Motor neuron (in vitro differentiated cells): Measurements from ENCODE around the gene RPS6KA2. TPM values are rescaled to one million over a fixed set of nuclear protein-coding genes. Genes with fewer than 3 reads are reported as not detected.

Experiments
- ATAC-seq, 8 experiments: fragments of 200-7000 bp; cut with Tn5 transposase; replicated peaks in 6 of 8; 2 replicates each; pipeline ENCODE4 v1.8.0; 2021; ENCODE audit warnings: mild to moderate bottlenecking in 8 of 8, moderate library complexity in 8 of 8
- H3K27ac ChIP-seq, 2 donors: fragments of 250-450 bp; sonication (Bioruptor Pico); 2 replicates each; pipeline ENCODE4 v1.9.0; 2021; ENCODE audit warnings: antibody characterized with exemption in 2 of 2, mild to moderate bottlenecking in 2 of 2, moderate library complexity in 1 of 2
- H3K4me1 ChIP-seq, 2 donors: fragments of 250-450 bp; sonication (Bioruptor Pico); replicated peaks in 1 of 2; 2 replicates each; pipeline ENCODE4 v1.6.1; 2021; ENCODE audit warnings: antibody characterized with exemption in 2 of 2, mild to moderate bottlenecking in 2 of 2, moderate library complexity in 1 of 2
- H3K4me3 ChIP-seq, 5 donors: fragments of 250-450 bp; sonication (Bioruptor Pico); 2 replicates each; pipeline ENCODE4 v1.9.0; 2021; ENCODE audit warnings: antibody characterized with exemption in 5 of 5, mild to moderate bottlenecking in 5 of 5, moderate library complexity in 4 of 5
- WGBS, 10 experiments: fragments of 450-650 bp; shearing (Covaris generic); methylation state at CpG; one replicate each; pipeline ENCODE4 v1.0.0; 2022; 5-methylcytosine and 5-hydroxymethylcytosine counted together
- in situ Hi-C, 9 experiments: fragments of 400-800 bp; cut with MboI; loops; one replicate each; pipeline ENCODE4 v1.15.0; 2021; ENCODE audit warnings: low sequenced_read_pairs in 9 of 9, low pct_unique_long_range_greater_than_20kb in 2 of 9; ENCODE audit not compliant: unreplicated experiment in 9 of 9
- total RNA-seq, 8 experiments: library from RNA; unstranded; fragments of 300-600 nt; gene quantifications; 2 replicates each; pipeline versions ENCODE4 v1.2.3 to v1.2.4, GENCODE V29; 2022

RPS6KA2 gene
- total RNA-seq, 8 experiments from 2014 or later: 18.9 to 39.1 (median 24.7) TPM

DNA sequence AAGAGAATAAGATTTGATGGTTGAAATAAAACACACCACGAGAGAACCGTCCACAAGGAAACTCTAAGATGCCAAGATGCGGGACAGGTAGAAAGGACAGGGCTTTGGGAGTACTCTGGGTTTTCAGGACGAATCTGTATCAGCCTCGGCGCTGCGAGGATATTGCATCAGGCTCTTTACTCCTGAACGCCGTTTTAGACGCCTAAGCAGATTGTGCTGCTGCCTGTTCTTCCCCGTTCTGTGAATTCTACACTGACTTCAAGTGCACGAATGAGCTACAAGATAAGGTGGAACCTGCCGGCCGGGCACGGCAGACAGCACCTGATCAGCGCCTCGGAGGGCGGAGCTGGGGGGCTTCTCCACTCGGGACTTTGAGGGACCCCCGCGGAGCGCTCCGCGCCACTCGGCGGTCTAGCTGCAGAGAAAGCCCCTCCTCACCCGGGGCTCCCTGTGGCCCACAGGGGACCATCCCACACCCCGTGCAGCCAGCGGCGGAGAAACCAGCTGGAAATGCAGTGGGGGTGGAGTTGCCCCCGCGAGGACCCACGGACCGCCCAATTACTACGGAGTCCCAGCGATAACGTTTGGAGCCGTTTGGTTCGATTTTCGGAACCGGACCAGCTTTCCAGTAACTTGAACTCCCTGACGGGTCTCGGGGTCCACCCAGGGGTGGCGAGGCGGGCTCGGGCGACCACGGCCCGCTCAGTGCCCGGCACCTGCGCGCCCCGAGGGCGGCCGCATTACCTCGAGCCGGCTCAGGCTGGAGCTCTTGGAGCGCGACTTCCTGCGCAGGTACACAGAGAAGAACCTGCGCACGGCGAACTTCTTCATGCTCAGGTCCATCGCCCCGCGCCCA lies 646 bp downstream of the RPS6KA2 start:
- H3K27ac ChIP-seq: peak overlapping the region; percentile 72 to 85
- peak in 4 of 8 experiments; percentile 2 to 29 (median 14) for ATAC-seq
- 0 to 8% (median 4%) methylated on average over 3 to 16 of the region's 66 CpGs; no CpG with 5 or more reads in 4 of the 10 experiments for WGBS, 10 experiments
- in situ Hi-C loops: no loop called here
- peak overlapping the region; percentile 67 to 95 (median 84) for H3K4me3 ChIP-seq
- peaks cover 10 to 20% of the 10 kb centered on the region in 2 donors for H3K4me1 ChIP-seq

DNA sequence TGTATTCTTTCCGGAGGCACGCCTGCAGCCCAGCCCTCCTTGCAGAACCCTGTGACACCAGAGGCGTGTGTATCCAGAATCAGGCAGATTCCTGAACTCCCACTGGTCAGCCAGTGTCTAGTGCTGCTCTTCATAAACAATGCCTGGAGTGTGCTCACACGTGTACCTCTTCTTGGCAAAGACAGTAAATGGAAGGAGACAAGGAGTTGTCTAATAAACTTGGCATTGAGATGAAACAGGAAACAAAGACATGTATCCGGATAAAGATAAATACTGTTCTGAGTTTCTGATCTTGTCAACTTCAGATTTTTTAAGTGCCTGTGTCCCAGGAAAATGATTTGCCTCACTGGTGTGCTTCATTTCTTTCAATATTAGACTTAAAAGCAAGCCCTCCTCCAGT lies 1.7 kb downstream of the RPS6KA2 start:
- in situ Hi-C loops: no loop called here
- H3K4me3 ChIP-seq: peak overlapping the region; percentile 67 to 95 (median 84)

DNA sequence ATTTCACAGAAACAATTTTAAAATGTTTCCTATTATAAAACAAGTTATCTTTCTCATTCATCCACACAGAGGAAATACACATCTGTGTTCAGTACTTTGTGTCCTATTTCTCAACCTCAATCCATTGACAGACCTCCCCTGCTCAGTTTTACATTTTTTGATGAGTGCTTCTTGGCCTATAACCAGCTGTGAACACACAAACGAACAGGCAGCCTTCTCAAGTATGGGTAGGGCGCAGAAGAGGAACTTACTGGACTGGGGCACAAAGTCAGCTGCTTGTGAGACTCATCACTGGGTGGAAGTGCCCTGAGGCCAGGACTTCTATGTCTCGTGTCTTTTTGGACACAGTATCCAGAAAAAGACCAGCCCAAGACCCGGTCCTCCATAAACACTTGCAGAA lies 2.8 kb downstream of the RPS6KA2 start:
- peak in 1 of 8 experiments; percentile 6 for ATAC-seq
- WGBS, 10 experiments: 0 to 100% (median 94%) methylated on average over 1 to 4 of the region's 4 CpGs; no CpG with 5 or more reads in 2 of the 10 experiments
- Histone ChIP-seq H3K4me3 (no peak overlapping the region), H3K4me1 (peaks cover 10 to 32% of the 10 kb centered on the region in 2 donors), H3K27ac (no peak overlapping the region)
- in situ Hi-C loops: no loop called here

More for the DNA sequence above, 1.7 kb downstream of the RPS6KA2 start:
- ATAC-seq: no peak
- Histone ChIP-seq H3K27ac (no peak overlapping the region), H3K4me1 (peaks cover 10 to 31% of the 10 kb centered on the region in 2 donors)
- WGBS, 10 experiments: 0 to 88% (median 70%) methylated on average over 1 to 2 of the region's 5 CpGs; no CpG with 5 or more reads in 2 of the 10 experiments

DNA sequence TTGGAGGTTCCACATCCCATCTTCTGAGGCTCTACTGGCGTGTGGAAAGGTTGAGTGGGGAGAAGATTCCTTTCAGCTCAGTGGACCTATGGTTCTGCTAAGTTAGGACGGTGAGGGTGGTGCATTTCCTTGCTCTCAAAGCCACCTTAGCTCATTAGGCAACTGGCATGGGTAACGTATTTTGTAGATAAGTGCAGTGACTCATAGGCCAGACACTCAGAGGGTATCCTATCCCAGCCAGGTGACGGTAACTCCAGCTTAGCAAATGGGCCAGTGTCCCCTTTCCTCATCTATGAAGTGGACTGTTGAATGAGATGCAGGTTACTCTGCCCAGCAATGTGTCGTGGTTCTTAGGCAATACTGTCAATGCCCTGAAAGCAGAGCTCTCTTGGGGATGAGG lies 3.7 kb downstream of the RPS6KA2 start:
- no peak overlapping the region for H3K27ac ChIP-seq
- in situ Hi-C loops: no loop called here
- H3K4me3 ChIP-seq: no peak overlapping the region
- H3K4me1 ChIP-seq: peaks cover 6 to 24% of the 10 kb centered on the region in 2 donors
- no peak for ATAC-seq
- WGBS, 10 experiments: 84 to 100% (median 100%) methylated on average over 1 to 4 of the region's 5 CpGs; no CpG with 5 or more reads in 4 of the 10 experiments

DNA sequence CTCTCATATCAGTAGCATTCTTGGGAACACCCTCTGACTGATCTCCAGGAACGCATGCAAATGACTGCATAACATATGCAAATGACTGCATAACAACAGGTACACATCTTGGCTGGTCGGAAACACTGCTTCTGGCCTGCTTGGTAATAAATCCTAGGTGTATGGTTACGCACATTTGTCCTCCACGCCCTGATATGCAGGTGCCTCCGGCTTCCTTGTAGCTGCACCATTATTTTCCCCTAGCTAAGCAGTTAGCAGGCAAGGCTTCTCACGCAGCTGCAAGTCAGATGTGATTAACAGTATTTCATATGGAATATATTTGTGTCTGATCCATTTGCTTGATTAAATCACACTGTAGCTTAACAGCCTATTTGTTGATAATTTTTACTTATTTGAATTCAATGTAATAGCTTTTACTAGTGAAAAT lies 5.9 kb downstream of the RPS6KA2 start:
- Histone ChIP-seq H3K4me1 (peaks cover 6 to 24% of the 10 kb centered on the region in 2 donors), H3K4me3 (no peak overlapping the region), H3K27ac (no peak overlapping the region)
- WGBS, 10 experiments: 20 to 83% (median 63%) methylated on average over 1 to 5 of the region's 6 CpGs; no CpG with 5 or more reads in 3 of the 10 experiments
- peak in 7 of 8 experiments; percentile 13 to 74 (median 43) for ATAC-seq
- in situ Hi-C loops: no loop called here

DNA sequence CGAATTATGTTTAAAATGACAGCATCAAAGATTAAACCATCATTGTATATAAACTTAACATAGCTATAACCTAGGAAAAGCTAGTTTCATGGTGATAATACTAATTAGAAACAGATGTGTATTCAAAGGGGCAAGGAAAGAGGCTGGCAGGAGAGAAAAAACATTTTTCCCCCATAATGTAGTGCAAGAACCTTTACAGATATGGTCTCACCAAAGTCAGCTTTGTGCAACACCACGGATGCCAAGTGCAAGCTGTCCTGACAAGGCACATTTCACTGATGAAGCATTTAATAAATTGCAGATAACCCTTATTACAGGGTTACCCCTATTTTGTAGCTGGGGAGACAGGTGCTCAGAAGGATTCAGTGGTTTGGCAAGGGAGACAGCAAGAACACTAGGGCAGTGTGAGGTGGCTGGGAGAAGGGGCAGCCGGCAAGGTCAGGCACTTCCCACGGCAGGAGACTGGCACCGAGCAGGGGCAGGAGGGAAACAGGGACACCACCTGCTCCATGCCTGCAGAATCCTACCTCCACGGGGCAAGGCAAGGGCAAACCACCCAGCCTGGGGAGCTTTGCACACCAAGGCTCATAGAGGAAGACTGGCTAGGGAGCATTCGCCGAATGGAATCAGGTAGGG lies 6.5 kb downstream of the RPS6KA2 start:
- Histone ChIP-seq H3K27ac (no peak overlapping the region), H3K4me3 (no peak overlapping the region), H3K4me1 (peaks cover 10 to 25% of the 10 kb centered on the region in 2 donors)
- in situ Hi-C loops: no loop called here
- WGBS, 10 experiments: 0 to 76% (median 62%) methylated on average over 1 to 4 of the region's 8 CpGs; no CpG with 5 or more reads in 3 of the 10 experiments
- peak in 4 of 8 experiments; percentile 7 to 20 (median 12) for ATAC-seq

DNA sequence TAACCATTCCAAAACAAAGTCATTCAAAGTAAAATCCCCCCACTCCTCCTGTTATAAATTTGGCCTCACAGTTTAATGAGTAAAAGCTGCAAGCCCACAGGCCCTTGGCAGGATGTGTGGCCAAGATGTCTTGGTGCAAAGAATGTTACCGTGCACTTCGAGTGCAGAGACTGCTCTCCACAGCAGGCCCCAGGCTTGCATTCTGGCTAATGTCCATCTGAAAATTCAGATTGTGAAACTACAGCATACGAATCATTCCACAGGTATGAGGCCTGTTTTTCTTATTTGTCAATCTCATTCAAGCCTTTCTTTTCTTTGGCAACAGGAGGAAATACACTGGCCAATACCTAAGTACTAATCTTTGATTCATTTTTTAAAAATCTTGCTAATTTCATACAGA lies 7.1 kb downstream of the RPS6KA2 start:
- in situ Hi-C loops: no loop called here
- no peak overlapping the region for H3K27ac ChIP-seq
- no peak overlapping the region for H3K4me3 ChIP-seq
- WGBS, 10 experiments: 0 to 100% (median 87%) methylated on average over 1 to 3 of the region's 3 CpGs; no CpG with 5 or more reads in 2 of the 10 experiments
- ATAC-seq: peak in 3 of 8 experiments; percentile 55 to 59 (median 58)
- H3K4me1 ChIP-seq: peaks cover 15 to 20% of the 10 kb centered on the region in 2 donors

DNA sequence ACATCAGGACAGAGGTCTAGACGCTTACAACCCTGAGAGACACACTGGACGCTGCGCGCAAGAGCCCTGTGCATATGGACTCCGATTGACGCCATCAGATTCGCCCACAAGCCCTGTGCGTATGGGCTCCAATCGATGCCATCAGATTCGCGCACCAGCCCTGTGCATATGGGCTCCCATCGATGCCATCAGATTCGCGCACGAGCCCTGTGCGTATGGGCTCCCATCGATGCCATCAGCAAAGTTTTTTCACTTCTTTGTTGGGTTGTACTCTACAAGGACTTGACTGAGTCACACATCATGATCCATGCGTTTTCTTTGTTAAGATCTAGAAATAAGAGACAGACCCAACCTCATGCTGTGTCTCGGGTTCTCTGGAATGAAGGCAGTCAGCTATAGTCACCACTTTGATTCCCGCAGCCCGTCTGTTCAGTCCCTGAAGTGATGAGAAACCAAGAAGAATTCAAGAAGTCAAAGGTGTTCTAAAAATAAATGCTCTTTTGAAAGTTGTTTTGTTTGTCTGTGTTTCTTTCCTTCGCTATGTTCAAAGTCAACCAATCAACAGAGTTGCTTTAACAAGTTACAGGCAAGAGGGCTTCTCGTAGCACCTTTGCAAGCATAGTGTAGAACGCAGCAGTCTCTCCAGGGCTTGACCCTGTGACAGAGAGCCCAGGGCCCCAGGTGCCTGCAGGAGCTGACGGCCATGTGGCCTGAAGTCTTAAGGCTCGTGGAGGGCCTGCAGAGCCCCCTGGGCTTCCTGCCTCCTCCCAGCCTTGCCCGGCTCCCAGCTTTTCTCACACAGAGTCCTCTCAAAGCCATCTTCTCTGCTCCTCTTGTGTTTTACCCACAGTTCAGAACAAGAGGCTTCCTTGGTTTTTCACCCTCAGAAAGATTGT lies 7.9 kb downstream of the RPS6KA2 start:
- H3K27ac ChIP-seq: no peak overlapping the region
- peaks cover 14 to 19% of the 10 kb centered on the region in 2 donors for H3K4me1 ChIP-seq
- H3K4me3 ChIP-seq: no peak overlapping the region
- in situ Hi-C loops: no loop called here
- no peak for ATAC-seq
- whole genome bisulfite sequencing, 10 experiments: 76 to 100% (median 97%) methylated on average over 1 to 19 of the region's 27 CpGs; no CpG with 5 or more reads in 2 of the 10 experiments

DNA sequence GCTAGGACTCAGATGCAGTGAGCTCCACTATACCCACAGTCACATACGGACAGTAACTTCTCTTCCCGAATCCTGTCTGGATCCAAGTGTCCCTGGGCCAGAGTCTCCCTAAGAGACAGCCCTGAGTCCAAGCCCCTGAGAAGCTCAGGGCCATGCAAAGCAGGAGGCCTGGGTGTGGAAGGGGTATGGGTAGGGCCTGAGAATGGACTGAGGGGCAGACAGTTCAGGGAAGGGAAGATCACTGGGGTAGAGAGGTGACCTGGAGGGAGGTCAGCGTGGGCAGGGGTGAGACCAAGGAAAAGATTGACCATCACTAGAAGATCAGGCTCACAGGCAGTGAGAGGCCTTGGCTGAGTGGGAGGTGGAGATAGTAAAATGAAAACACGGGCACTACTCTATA lies 8.8 kb downstream of the RPS6KA2 start:
- no peak for ATAC-seq
- Histone ChIP-seq H3K4me3 (no peak overlapping the region), H3K27ac (no peak overlapping the region), H3K4me1 (peaks cover 17 to 21% of the 10 kb centered on the region in 2 donors)
- in situ Hi-C loops: no loop called here
- WGBS, 10 experiments: 82 to 100% (median 93%) methylated on average over 1 to 3 of the region's 4 CpGs; no CpG with 5 or more reads in 5 of the 10 experiments

DNA sequence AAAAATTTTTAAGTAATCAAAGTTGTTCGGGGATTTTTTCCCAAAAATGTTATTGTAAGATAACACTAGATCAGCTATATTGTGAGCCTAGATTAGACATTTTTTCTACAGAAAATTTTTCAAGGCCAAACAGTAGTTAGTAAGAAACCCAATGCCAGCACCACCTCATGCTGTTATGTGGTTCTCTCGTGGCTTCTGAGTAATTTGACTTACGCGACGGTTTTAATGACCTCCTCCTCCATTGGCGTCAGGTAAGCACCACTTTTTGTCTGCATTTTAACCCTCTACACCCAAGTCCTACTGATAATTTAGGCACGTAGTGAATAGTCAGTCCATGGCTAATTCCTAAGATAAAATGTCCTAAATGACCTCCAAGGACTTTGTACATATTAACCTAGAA lies 9.7 kb downstream of the RPS6KA2 start:
- in situ Hi-C loops: no loop called here
- H3K4me1 ChIP-seq: peaks cover 25 to 30% of the 10 kb centered on the region in 2 donors
- no peak overlapping the region for H3K27ac ChIP-seq
- H3K4me3 ChIP-seq: no peak overlapping the region
- ATAC-seq: no peak
- WGBS, 10 experiments: 89 to 100% (median 91%) methylated on average over 5 to 7 of the region's 7 CpGs

DNA sequence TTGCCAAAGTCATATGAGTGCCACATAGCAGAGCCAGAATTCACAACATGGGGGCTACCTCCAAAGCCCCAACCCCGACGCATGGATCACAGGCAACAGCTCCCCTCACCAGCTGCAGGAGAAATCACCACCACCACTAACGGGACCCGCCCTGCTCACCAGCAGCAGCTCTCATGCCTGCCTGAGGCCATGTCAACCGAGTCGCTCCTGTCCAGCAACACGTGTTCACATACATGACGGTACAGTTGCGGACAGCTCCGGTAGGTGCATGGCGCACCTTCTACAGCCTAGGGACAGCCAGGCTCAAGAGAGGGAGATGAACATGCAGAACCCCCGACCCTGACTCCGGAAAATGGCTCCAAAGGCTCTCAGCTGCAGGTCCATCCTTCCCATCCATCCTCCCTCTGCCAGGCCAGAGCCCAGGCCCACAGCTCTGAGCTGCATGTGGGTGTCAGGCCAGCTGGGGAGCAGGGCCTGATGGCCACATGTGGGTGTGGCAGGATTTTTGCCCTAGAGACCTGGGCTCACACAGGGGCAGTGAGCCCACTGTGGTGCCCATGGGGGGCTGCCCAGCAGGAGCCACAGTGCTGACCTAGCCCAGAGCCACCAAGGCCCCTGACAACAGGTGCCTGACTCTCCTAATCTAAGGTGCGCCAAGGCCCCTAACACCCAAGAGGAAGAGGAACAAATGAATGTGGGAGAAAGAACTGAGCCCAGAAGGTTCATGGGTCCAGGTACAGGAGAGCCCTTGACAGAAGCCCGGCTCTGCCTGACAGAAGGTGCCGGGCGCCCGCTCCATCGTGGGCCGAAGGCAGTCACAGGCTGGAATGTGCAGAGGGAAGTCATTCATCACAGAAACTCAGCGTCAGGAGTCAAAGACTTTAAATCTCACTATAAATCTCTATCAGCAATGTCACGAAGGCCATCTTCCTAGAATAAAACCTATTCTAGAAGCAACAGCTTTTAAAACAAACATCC lies 10.5 kb downstream of the RPS6KA2 start:
- Histone ChIP-seq H3K4me3 (no peak overlapping the region), H3K27ac (no peak overlapping the region), H3K4me1 (peaks cover 25 to 31% of the 10 kb centered on the region in 2 donors)
- ATAC-seq: no peak
- 91 to 100% (median 96%) methylated on average over 1 to 12 of the region's 22 CpGs; no CpG with 5 or more reads in 1 of the 10 experiments for WGBS, 10 experiments
- in situ Hi-C loops: no loop called here
